ENCODE data around the gene C17orf100.

DNA sequence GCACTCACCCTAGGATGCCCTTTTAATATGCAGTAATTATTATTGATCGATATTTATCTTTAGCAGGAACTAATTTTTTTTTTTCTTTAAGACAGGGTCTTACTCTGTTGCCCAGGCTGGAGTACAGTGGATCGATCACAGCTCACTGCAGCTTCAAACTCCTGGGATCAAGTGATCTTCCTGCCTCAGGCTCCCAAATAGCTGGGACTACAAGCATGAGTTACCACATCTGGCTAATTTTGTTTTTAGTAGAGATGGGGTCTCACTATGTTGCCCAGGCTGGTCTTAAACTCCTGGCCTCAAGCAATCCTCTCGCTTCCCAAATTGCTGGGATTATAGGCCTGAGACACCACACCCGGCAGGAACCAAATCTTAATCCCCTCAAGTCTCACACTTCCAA lies 40.3 kb upstream of the C17orf100 start:
- TF ChIP-seq CTCF (conservative IDR thresholded peaks at IDR 0.05 in 1 of 2, IDR thresholded peaks at IDR 0.05 in 1 of 2; ENCODE audit: low read depth in 1 of 2, low read length in 2 of 2) (no peak), EZH2 (IDR thresholded peaks at IDR 0.05; ENCODE audit: low read length, missing control alignments) (no peak)
